Measurements from ENCODE around the gene SMU1.

DNA sequence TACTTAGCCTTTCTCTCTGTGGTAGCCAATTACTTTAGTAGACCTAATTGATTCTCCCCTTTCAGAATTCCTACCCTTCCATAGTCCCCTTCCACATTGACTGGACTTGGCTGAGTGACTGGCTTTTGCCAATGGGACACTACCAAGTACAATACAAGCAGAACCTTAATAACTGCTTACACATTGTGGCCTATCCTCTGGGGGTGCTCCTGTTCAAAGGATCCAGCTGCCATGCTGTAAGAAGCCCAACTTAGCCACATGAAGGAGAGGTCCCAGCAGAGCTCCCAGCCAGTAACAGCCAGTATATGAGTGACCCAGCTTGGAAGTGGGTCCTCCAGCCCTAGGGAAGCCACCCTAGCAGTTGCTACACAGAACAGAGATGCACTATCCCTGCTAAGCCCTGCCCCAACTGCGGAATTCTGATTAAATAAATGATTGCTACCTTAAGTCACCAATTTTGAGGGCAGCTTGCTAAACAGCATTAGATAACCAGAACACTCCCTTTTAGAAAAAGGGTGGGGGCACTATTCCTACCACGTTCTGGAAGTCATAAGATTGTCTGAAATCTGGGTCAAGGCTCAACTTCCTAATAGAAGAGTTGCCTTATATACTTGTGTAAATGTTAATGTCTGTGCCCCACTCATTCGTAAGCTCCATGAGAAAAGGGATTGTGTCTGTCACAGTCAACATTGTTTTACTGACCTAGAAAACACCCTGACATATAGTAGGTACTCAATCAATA, 64.0 kb downstream of the SMU1 start:
- TF ChIP-seq RFX5 (IDR thresholded peaks at IDR 0.05; ENCODE audit: low read depth, low read length) (no peak), NCOR1 (IDR thresholded peaks at IDR 0.05; ENCODE audit: borderline replicate concordance, low read length) (no peak), MXI1 (IDR thresholded peaks at IDR 0.05; ENCODE audit: borderline replicate concordance, low read depth, low read length) (no peak), POLR2G (IDR thresholded peaks at IDR 0.05; ENCODE audit: low read depth, low read length) (no peak), EP300 (IDR thresholded peaks at IDR 0.05; ENCODE audit: low read depth in 2 of 2, low read length in 2 of 2) (no peak), EP300 (CRISPR knock-in tag; IDR thresholded peaks at IDR 0.05; ENCODE audit: borderline replicate concordance) (no peak)
- TF ChIP-seq, protein P1, sequence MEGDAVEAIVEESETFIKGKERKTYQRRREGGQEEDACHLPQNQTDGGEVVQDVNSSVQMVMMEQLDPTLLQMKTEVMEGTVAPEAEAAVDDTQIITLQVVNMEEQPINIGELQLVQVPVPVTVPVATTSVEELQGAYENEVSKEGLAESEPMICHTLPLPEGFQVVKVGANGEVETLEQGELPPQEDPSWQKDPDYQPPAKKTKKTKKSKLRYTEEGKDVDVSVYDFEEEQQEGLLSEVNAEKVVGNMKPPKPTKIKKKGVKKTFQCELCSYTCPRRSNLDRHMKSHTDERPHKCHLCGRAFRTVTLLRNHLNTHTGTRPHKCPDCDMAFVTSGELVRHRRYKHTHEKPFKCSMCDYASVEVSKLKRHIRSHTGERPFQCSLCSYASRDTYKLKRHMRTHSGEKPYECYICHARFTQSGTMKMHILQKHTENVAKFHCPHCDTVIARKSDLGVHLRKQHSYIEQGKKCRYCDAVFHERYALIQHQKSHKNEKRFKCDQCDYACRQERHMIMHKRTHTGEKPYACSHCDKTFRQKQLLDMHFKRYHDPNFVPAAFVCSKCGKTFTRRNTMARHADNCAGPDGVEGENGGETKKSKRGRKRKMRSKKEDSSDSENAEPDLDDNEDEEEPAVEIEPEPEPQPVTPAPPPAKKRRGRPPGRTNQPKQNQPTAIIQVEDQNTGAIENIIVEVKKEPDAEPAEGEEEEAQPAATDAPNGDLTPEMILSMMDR (CRISPR knock-in tag; IDR thresholded peaks at IDR 0.05): no peak
